GM12865 (cell line): ENCODE data around the gene CREBZF.
A peak's percentile ranks its signal among the peaks of the same experiment; 100 is the strongest.

Experiments used
- DNase-seq: peaks from one replicate; pipeline ENCODE4 v3.0.0; 2010; ENCODE audit warnings: low read depth
- H3K4me3 ChIP-seq: 2 replicates; pipeline ENCODE4 v1.5.1; 2011; ENCODE audit warnings: mild to moderate bottlenecking, low read depth, low read length, control low read depth
- CTCF ChIP-seq: IDR thresholded peaks from 2 replicates; pipeline ENCODE4 v1.5.1; 2011; ENCODE audit warnings: low read length, control low read depth, low read depth, inconsistent platforms; ENCODE audit not compliant: insufficient read depth; ENCODE audit errors: missing control alignments

CREBZF gene

GRCh38 chr11:85668157-85668556 lies 3.2 kb upstream of the CREBZF start:
- DNase-seq, result no peak
- no peak for TF ChIP-seq CTCF
- H3K4me3 ChIP-seq, result no peak overlapping the region

- H3K4me3 ChIP-seq, result no peak overlapping the region
- TF ChIP-seq CTCF, result no peak
- DNase-seq, result no peak
These were observed 1.8 kb upstream of the CREBZF start for GRCh38 chr11:85666687-85667086.

GRCh38 chr11:85665733-85666132 lies 804 bp upstream of the CREBZF start:
- no peak for DNase-seq
- TF ChIP-seq CTCF, result no peak
- H3K4me3 ChIP-seq, result no peak overlapping the region

GRCh38 chr11:85663753-85664614 lies 945 bp downstream of the CREBZF start:
- H3K4me3 ChIP-seq, result peak overlapping the region; percentile 75
- DNase-seq, result peak; percentile 89
- TF ChIP-seq CTCF, result peak; percentile 61

- TF ChIP-seq CTCF, result no peak
- peak overlapping the region; percentile 75 for H3K4me3 ChIP-seq
- DNase-seq, result no peak
These were observed 1.7 kb downstream of the CREBZF start for GRCh38 chr11:85663080-85663752.

- no peak for TF ChIP-seq CTCF
- no peak for DNase-seq
- peak overlapping the region; percentile 75 for H3K4me3 ChIP-seq
These were observed 2.8 kb downstream of the CREBZF start for GRCh38 chr11:85661972-85662664.
